ENCODE results near the gene LAMA2. TPM values are rescaled to one million over a fixed set of nuclear protein-coding genes. Genes with fewer than 3 reads are reported as not detected.

Gene LAMA2
- total and polyA plus RNA-seq, 2 of the 8 experiments (the other 6 are each of a cell fraction or from before 2014, with no cell fraction given): 1.3 to 3.8 TPM

DNA sequence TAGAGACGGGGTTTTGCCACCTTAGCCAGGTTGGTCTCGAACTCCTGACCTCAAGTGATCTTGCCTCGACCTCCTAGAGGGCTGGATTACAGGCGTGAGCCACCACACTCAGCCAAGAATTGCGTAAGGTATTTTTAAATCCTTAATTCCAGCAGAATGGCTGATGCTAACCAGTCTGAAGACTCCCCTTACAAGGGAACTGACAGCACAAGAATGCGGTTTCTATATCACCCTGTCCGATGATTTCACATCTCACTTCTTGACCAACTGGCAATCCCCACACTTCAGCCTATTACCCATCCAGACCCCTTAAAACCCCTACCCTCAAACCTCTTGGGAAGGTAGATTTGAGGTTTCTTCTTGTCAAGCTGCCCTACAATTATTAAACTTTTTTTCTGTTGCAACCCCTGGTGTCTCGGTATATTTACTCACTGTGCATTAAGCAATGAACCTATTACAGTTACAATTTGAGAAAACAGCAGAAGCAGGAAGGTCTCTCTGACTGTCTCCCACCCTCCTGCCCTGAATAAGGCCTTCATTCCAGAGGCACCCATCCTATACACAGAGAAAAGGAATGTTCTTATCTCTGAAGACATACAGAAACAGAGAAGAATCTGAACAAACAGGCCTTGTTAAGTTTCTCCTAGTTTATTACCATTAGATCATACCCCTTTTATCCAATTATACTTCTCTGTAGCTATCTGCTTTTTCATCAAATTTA is 662.1 kb downstream of the LAMA2 start:
- Histone ChIP-seq H4K5ac (ENCODE audit: insufficient read length, low read depth, low read length) (no peak overlapping the region), H3K9ac (replicated peaks in 1 of 4; ENCODE audit: extremely low read depth in 1 of 4, low read depth in 3 of 4, low read length in 3 of 4) (no peak overlapping the region), H3K9me3 (ENCODE audit: insufficient read depth in 2 of 2, low read depth in 1 of 2, low read length in 1 of 2) (no peaks in the 10 kb centered on the region), H2AFZ (ENCODE audit: low read length) (no peak overlapping the region), H2BK120ac (replicated peaks; ENCODE audit: low read depth, low read length) (no peak overlapping the region), H3K79me1 (ENCODE audit: low read depth, low read length) (no peaks in the 10 kb centered on the region), H2BK12ac (ENCODE audit: low read depth, low read length) (no peak overlapping the region), H2BK15ac (ENCODE audit: low read length) (no peak overlapping the region), H3K18ac (ENCODE audit: extremely low read depth, low read length) (no peak overlapping the region), H3K4me2 (ENCODE audit: insufficient read depth in 1 of 2, low read depth in 2 of 2, low read length in 2 of 2) (no peak overlapping the region), H3K27ac (ENCODE audit: low read depth, low read length) (no peak overlapping the region), H4K8ac (ENCODE audit: extremely low read depth, insufficient read depth, low read length) (no peak overlapping the region), H2AK5ac (ENCODE audit: low read depth, low read length) (no peak overlapping the region), H2BK20ac (ENCODE audit: low read length) (no peak overlapping the region), H3K4me3 (ENCODE audit: extremely low read depth in 1 of 4, insufficient read depth in 2 of 4, low read depth in 3 of 4, low read length in 4 of 4) (no peak overlapping the region), H3K56ac (replicated peaks; ENCODE audit: insufficient read length, low read depth, low read length) (no peak overlapping the region), H3K36me3 (ENCODE audit: control insufficient read depth in 2 of 4, insufficient read depth in 4 of 4, low read length in 3 of 4) (no peaks in the 10 kb centered on the region), H3K4me1 (replicated peaks in 1 of 4; ENCODE audit: control insufficient read depth in 3 of 4, insufficient read depth in 4 of 4, low read length in 3 of 4) (no peaks in the 10 kb centered on the region), H4K91ac (replicated peaks; ENCODE audit: insufficient read length, low read length) (no peak overlapping the region), H3K14ac (ENCODE audit: insufficient read length) (no peak overlapping the region), H2BK5ac (ENCODE audit: low read depth, low read length) (no peak overlapping the region), H3K27me3 (replicated peaks in 1 of 4; ENCODE audit: control insufficient read depth in 3 of 4, extremely low read depth in 1 of 4, insufficient read depth in 3 of 4, low read length in 3 of 4) (no peaks in the 10 kb centered on the region), H3K79me2 (ENCODE audit: control insufficient read depth in 1 of 2, insufficient read depth in 2 of 2, low read length in 2 of 2) (no peaks in the 10 kb centered on the region), H3K23me2 (ENCODE audit: low read depth, low read length) (no peaks in the 10 kb centered on the region; the same call in 1 of the 2 replicates), H3K4ac (replicated peaks; ENCODE audit: insufficient read length, low read depth, low read length) (no peak overlapping the region), H4K20me1 (replicated peaks in 1 of 2; ENCODE audit: control insufficient read depth in 1 of 2, insufficient read depth in 2 of 2, low read length in 2 of 2) (no peaks in the 10 kb centered on the region), H3K23ac (ENCODE audit: insufficient read length) (no peak overlapping the region)
- DNase-seq (ENCODE audit: low read depth in 1 of 2, low spot score in 2 of 2): no peak
- FAIRE-seq: no peak
- 88% methylated on average over 8 of the region's 8 CpGs; no CpG with 5 or more reads in 1 of the 2 experiments for WGBS, 2 experiments (ENCODE audit: extremely low coverage in 1 of 2, insufficient coverage in 1 of 2, insufficient read length in 1 of 2, insufficient replicate concordance in 2 of 2, low coverage in 1 of 2, low lambda C conversion rate in 2 of 2, missing lambda C conversion rate in 1 of 2)
- ChIA-PET POLR2A (ENCODE audit: partially characterized antibody) (no interaction called here), CTCF (ENCODE audit: partially characterized antibody) (no interaction called here)
- no peak for TF ChIP-seq TBP (IDR thresholded peaks at IDR 0.05; ENCODE audit: low read depth, low read length)
- TF ChIP-seq CBX5 (IDR thresholded peaks at IDR 0.05; ENCODE audit: low read depth, low read length): no peak
- no peak for TF ChIP-seq SIRT6 (IDR thresholded peaks at IDR 0.05; ENCODE audit: low read length)
- TF ChIP-seq CEBPB (IDR thresholded peaks at IDR 0.05; ENCODE audit: low read depth, low read length): 0 out of 2 replicates have a peak, but pooled peaks have one; percentile 4
